HepG2 (cell line): ENCODE results near the gene TMEM185B. TPM values are rescaled to one million over a fixed set of nuclear protein-coding genes. Genes with fewer than 3 reads are reported as not detected.

ENCODE experiments used
- AGO2 ChIP-seq: fragments of 200-400 bp; formaldehyde crosslinking; optimal IDR thresholded peaks from 2 replicates; pipeline ENCODE3; 2017; ENCODE audit warnings: mild to moderate bottlenecking, low read depth, low read length, moderate library complexity
- DMAP1 ChIP-seq: IDR thresholded peaks from 2 replicates; pipeline ENCODE4 v1.6.1; 2016
- DR1 ChIP-seq: sonication (generic); formaldehyde crosslinking; IDR thresholded peaks from 2 replicates; pipeline ENCODE4 v1.8.0; 2021; ENCODE audit warnings: mild to moderate bottlenecking, missing genetic modification reagents, inconsistent platforms
- HHEX ChIP-seq: IDR thresholded peaks from 2 replicates; pipeline ENCODE4 v1.6.1; 2016; ENCODE audit warnings: control low read depth
- HMG20A ChIP-seq: IDR thresholded peaks from 2 replicates; pipeline ENCODE4 v1.6.1; 2016; ENCODE audit warnings: borderline replicate concordance
- HNRNPLL ChIP-seq: fragments of 200-400 bp; formaldehyde crosslinking; IDR thresholded peaks from 2 replicates; pipeline ENCODE4 v1.6.1; 2017; ENCODE audit warnings: mild to moderate bottlenecking, low read depth, low read length; ENCODE audit not compliant: poor library complexity, severe bottlenecking
- HOXA3 ChIP-seq: sonication (generic); formaldehyde crosslinking; IDR thresholded peaks from 2 replicates; pipeline ENCODE4 v1.5.0; 2020; ENCODE audit warnings: missing genetic modification reagents
- JUND ChIP-seq: sonication (generic); formaldehyde crosslinking; IDR thresholded peaks from 2 replicates; pipeline ENCODE4 v1.8.0; 2022; ENCODE audit warnings: mild to moderate bottlenecking, missing genetic modification reagents
- KDM5A ChIP-seq: fragments of 200-600 bp; sonication (generic); IDR thresholded peaks from 2 replicates; pipeline ENCODE4 v1.7.0; 2018; ENCODE audit warnings: antibody characterized with exemption, mild to moderate bottlenecking, low read length, borderline replicate concordance
- SMARCC2 ChIP-seq: fragments of 450-650 bp; IDR thresholded peaks from 2 replicates; pipeline ENCODE4 v1.6.1; 2017; ENCODE audit warnings: antibody characterized with exemption, mild to moderate bottlenecking
- SP2 ChIP-seq: sonication (generic); formaldehyde crosslinking; IDR thresholded peaks from 2 replicates; pipeline ENCODE4 v1.5.1; 2020; ENCODE audit warnings: mild to moderate bottlenecking, missing genetic modification reagents
- ZBTB42 ChIP-seq: sonication (generic); formaldehyde crosslinking; IDR thresholded peaks from 2 replicates; pipeline ENCODE4 v1.5.0; 2020; ENCODE audit warnings: mild to moderate bottlenecking, missing genetic modification reagents
- ZBTB49 ChIP-seq: sonication (generic); formaldehyde crosslinking; IDR thresholded peaks from 2 replicates; pipeline ENCODE4 v1.4.0; 2020; ENCODE audit warnings: missing genetic modification reagents, borderline replicate concordance
- ZNF121 ChIP-seq: sonication (generic); formaldehyde crosslinking; IDR thresholded peaks from 2 replicates; pipeline ENCODE4 v1.5.0; 2020; ENCODE audit warnings: mild to moderate bottlenecking, missing genetic modification reagents
- ZNF225 ChIP-seq: sonication (generic); formaldehyde crosslinking; IDR thresholded peaks from 2 replicates; pipeline ENCODE4 v1.4.0; 2020; ENCODE audit warnings: mild to moderate bottlenecking, missing genetic modification reagents
- ZNF260 ChIP-seq: sonication (generic); formaldehyde crosslinking; IDR thresholded peaks from 2 replicates; pipeline ENCODE4 v1.4.0; 2020; ENCODE audit warnings: missing genetic modification reagents, low read depth, mild to moderate bottlenecking, borderline replicate concordance
- ZNF281 ChIP-seq: sonication (generic); formaldehyde crosslinking; IDR thresholded peaks from 2 replicates; pipeline ENCODE4 v1.4.0; 2020; ENCODE audit warnings: missing genetic modification reagents, borderline replicate concordance
- ZNF367 ChIP-seq: sonication (generic); formaldehyde crosslinking; IDR thresholded peaks from 2 replicates; pipeline ENCODE4 v1.4.0; 2020; ENCODE audit warnings: missing genetic modification reagents, borderline replicate concordance
- ZNF432 ChIP-seq: sonication (generic); formaldehyde crosslinking; IDR thresholded peaks from 2 replicates; pipeline ENCODE4 v1.5.0; 2020; ENCODE audit warnings: missing genetic modification reagents, mild to moderate bottlenecking, borderline replicate concordance
- ZNF510 ChIP-seq: sonication (generic); formaldehyde crosslinking; IDR thresholded peaks from 2 replicates; pipeline ENCODE4 v1.4.0; 2020; ENCODE audit warnings: low read depth, mild to moderate bottlenecking, missing genetic modification reagents
- ZNF547 ChIP-seq: sonication (generic); formaldehyde crosslinking; IDR thresholded peaks from 2 replicates; pipeline ENCODE4 v1.5.1; 2020; ENCODE audit warnings: mild to moderate bottlenecking, missing genetic modification reagents
- ZNF773 ChIP-seq: sonication (generic); formaldehyde crosslinking; IDR thresholded peaks from 2 replicates; pipeline ENCODE4 v1.4.0; 2020; ENCODE audit warnings: missing genetic modification reagents, borderline replicate concordance
- ZNF792 ChIP-seq: IDR thresholded peaks from 2 replicates; pipeline ENCODE4 v1.6.1; 2016
- polyA plus RNA-seq, 8 experiments: library from polyadenylated mRNA; depleted of rRNA in 3 of 8; stranded (reverse) in 7 of 8; unstranded in 1 of 8; fragments of >200 nt; fragmentation: Illumina TruSeq in 4 of 8; extraction: Trizol in 4 of 8; gene quantifications; 2 replicates each; pipeline versions ENCODE4 v1.2.1 to v1.2.3, GENCODE V29; 2011 to 2016; ENCODE audit warnings: low read depth in 4 of 8, missing spikeins in 1 of 8, mixed read lengths in 1 of 8; ENCODE audit not compliant: insufficient read depth in 1 of 8
- total RNA-seq, 5 experiments: library from RNA; depleted of rRNA; stranded (reverse); fragments of >200 nt; fragmentation: Illumina TruSeq; extraction: Trizol; gene quantifications; 2 replicates each; pipeline ENCODE4 v1.2.3, GENCODE V29; 2016; ENCODE audit warnings: low read depth in 1 of 5
- TF ChIP-seq, protein P1 (sequence below): sonication (generic); formaldehyde crosslinking; IDR thresholded peaks from 2 replicates; pipeline ENCODE4 v1.4.0; 2020; ENCODE audit warnings: missing genetic modification reagents

The TMEM185B gene
- total and polyA plus RNA-seq, 2 of the 13 experiments (the other 11 are each of a cell fraction or from before 2014, with no cell fraction given) = 5.6 to 7.0 TPM

DNA sequence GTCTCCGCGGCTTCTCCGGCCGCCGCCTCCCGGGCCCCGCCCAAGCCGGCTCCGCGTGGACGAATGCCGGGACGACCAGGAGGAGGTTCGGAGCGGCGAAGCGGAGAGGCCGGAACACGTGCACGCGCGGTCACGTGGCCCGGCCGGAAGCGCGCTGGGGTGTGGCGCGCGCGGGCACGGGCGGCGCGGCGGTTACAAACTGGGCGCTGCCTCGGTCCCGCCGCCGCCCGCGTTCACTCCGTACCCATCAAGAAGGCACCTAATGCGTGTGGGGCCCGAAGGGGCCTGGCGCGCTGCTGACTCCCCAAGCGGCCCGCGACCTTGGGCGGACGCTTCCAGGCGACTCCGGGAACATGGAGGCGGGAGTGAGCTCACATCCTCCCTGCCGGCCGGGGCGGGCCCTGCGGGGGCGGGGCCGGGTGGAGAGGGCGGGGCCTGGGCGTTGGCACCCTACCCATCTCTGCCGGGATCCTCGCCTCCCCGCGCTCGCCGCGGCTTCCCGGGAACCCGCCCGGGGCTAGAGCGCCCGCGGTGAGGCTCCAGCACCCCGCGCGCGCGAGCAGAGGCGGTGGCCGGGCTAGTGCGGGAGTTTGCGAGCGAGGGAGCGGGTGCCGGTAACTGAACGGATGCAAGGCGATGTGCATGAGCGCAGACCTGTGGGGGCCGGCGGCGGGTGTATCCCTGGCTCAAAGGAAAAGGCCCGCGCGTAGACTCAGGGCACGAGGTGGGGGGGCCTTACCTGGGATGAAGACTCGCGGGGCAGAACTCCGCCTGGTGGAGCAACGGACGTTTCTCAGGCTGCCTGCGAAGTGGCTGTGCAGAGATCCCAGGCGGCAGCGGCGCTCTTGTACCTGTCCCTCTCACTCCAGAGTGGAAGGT lies at the start of gene TMEM185B (continued):
- TF ChIP-seq ZNF281 (CRISPR knock-in tag) (no peak), HNRNPLL (peak; percentile 45), ZBTB49 (no peak), ZBTB42 (no peak), HMG20A (CRISPR knock-in tag) (no peak), ZNF792 (CRISPR knock-in tag) (no peak), ZNF225 (CRISPR knock-in tag) (no peak), KDM5A (no peak), ZNF547 (CRISPR knock-in tag) (no peak; the same call in 1 of the 2 replicates), ZNF121 (CRISPR knock-in tag) (no peak), SP2 (CRISPR knock-in tag) (no peak), ZNF773 (no peak), ZNF432 (CRISPR knock-in tag) (no peak), DR1 (CRISPR knock-in tag) (no peak), DMAP1 (CRISPR knock-in tag) (peak; percentile 66; the same call in 1 of the 2 replicates), JUND (CRISPR knock-in tag) (no peak), SMARCC2 (no peak), AGO2 (no peak), ZNF367 (CRISPR knock-in tag) (no peak), HOXA3 (peak; percentile 91), ZNF510 (CRISPR knock-in tag) (no peak), ZNF260 (no peak), HHEX (no peak)
- TF ChIP-seq, protein P1, sequence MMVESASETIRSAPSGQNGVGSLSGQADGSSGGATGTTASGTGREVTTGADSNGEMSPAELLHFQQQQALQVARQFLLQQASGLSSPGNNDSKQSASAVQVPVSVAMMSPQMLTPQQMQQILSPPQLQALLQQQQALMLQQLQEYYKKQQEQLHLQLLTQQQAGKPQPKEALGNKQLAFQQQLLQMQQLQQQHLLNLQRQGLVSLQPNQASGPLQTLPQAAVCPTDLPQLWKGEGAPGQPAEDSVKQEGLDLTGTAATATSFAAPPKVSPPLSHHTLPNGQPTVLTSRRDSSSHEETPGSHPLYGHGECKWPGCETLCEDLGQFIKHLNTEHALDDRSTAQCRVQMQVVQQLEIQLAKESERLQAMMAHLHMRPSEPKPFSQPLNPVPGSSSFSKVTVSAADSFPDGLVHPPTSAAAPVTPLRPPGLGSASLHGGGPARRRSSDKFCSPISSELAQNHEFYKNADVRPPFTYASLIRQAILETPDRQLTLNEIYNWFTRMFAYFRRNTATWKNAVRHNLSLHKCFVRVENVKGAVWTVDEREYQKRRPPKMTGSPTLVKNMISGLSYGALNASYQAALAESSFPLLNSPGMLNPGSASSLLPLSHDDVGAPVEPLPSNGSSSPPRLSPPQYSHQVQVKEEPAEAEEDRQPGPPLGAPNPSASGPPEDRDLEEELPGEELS (CRISPR knock-in tag) = no peak
